ENCODE results near the gene CDHR3. TPM values are rescaled to one million over a fixed set of nuclear protein-coding genes. Genes with fewer than 3 reads are reported as not detected.

The CDHR3 gene
- total and polyA plus RNA-seq, 9 of the 15 experiments (the other 6 are each of a cell fraction or from before 2014, with no cell fraction given): 0.03 to 0.66 (median 0.24) TPM; not detected in 1

DNA sequence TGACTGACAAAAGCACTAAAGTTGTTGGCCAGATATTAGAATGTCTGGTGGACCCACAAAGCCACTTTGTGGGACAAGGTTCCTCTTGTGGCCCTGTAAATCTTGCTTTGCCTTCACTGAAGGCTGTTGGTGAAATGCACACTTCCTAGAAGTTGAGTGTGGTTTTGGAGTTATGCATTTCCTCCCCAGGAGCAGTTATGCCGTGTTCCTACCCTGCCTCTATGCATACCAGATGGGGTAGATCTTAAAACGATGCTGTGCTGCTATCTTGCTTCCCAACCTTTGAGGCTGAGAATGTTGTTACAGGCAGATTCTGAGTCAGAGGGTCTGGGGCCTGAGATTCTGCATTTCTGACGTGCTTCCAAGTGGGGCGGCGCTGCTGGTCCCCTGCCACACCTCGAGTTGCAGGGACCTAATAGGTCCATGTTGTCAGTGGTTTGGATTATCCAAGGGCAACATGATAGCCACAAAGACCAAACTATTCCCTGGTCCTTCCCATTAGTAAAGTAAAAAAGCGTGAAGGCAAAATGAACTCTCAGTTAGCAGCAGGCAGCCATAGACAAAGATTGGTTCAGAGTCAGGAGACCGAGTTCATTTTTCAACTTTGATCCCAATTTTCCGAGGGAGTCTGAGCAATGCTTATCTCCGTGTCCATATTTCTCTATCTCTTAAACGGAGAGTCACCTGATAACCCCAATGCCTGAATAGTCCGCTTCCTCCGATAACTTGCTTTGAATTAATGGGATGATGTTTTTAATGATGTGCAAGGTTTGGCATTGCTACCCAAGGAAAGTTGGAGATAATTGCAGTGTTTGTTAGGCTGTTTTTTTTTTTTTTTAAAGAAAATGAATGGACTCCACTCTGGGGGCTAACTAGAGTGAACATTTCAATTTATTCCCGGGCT is 55.8 kb downstream of the CDHR3 start (continued):
- peak; percentile 97 for TF ChIP-seq ARID1B (IDR thresholded peaks at IDR 0.05)
- peak; percentile 92 for TF ChIP-seq MTA2 (IDR thresholded peaks at IDR 0.05; ENCODE audit: low read depth)
- TF ChIP-seq ESRRA (IDR thresholded peaks at IDR 0.05; ENCODE audit: borderline replicate concordance, low read depth): peak; percentile 39; the same call in 1 of the 2 replicates
- TF ChIP-seq EHMT2 (IDR thresholded peaks at IDR 0.05): no peak
- TF ChIP-seq ZNF175 (CRISPR knock-in tag; IDR thresholded peaks at IDR 0.05; ENCODE audit: low read depth): peak; percentile 81; the same call in 1 of the 2 replicates
- TF ChIP-seq NRF1 (conservative IDR thresholded peaks at IDR 0.05 in 1 of 2, IDR thresholded peaks at IDR 0.05 in 1 of 2): 0 out of 4 replicates have a peak, but pooled peaks of 1 of the 2 experiments have one; percentile 17
- TF ChIP-seq, protein P1, sequence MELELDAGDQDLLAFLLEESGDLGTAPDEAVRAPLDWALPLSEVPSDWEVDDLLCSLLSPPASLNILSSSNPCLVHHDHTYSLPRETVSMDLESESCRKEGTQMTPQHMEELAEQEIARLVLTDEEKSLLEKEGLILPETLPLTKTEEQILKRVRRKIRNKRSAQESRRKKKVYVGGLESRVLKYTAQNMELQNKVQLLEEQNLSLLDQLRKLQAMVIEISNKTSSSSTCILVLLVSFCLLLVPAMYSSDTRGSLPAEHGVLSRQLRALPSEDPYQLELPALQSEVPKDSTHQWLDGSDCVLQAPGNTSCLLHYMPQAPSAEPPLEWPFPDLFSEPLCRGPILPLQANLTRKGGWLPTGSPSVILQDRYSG (tag; conservative IDR thresholded peaks at IDR 0.05; ENCODE audit: low read depth): no peak
- TF ChIP-seq NFE2 (IDR thresholded peaks at IDR 0.05; ENCODE audit: low read depth): peak; percentile 37; the same call in 1 of the 2 replicates
- TF ChIP-seq MCM2 (IDR thresholded peaks at IDR 0.05; ENCODE audit: low read depth): no peak
- TF ChIP-seq DMBX1 (CRISPR knock-in tag; IDR thresholded peaks at IDR 0.05; ENCODE audit: borderline replicate concordance): peak; percentile 85
- TF ChIP-seq CBFA2T2 (conservative IDR thresholded peaks at IDR 0.05): peak; percentile 97
- TF ChIP-seq ZFP36 (IDR thresholded peaks at IDR 0.05; ENCODE audit: low read depth, low read length, partially characterized antibody): peak; percentile 22
- TF ChIP-seq ZNF57 (CRISPR knock-in tag; IDR thresholded peaks at IDR 0.05): no peak
- TF ChIP-seq ZNF695 (CRISPR knock-in tag; IDR thresholded peaks at IDR 0.05): 0 out of 2 replicates have a peak, but pooled peaks have one; percentile 19
- TF ChIP-seq NCOR1 (IDR thresholded peaks at IDR 0.05): peak; percentile 94
- peak; percentile 36; the same call in 1 of the 2 replicates for TF ChIP-seq TARDBP (IDR thresholded peaks at IDR 0.05)
- no peak for TF ChIP-seq RUNX1 (IDR thresholded peaks at IDR 0.05; ENCODE audit: low read depth)
- TF ChIP-seq KLF16 (IDR thresholded peaks at IDR 0.05): peak; percentile 92
- peak; percentile 98 for TF ChIP-seq POLR2AphosphoS5 (IDR thresholded peaks at IDR 0.05; ENCODE audit: control insufficient read depth, insufficient read depth, low read depth, low read length)
- TF ChIP-seq, protein P2, sequence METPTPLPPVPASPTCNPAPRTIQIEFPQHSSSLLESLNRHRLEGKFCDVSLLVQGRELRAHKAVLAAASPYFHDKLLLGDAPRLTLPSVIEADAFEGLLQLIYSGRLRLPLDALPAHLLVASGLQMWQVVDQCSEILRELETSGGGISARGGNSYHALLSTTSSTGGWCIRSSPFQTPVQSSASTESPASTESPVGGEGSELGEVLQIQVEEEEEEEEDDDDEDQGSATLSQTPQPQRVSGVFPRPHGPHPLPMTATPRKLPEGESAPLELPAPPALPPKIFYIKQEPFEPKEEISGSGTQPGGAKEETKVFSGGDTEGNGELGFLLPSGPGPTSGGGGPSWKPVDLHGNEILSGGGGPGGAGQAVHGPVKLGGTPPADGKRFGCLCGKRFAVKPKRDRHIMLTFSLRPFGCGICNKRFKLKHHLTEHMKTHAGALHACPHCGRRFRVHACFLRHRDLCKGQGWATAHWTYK (CRISPR knock-in tag; IDR thresholded peaks at IDR 0.05): 0 out of 2 replicates have a peak, but pooled peaks have one; percentile 62

Measured in K562 (cell line).